ENCODE measurements around the gene DNAAF5. TPM values are rescaled to one million over a fixed set of nuclear protein-coding genes. Genes with fewer than 3 reads are reported as not detected.

Gene DNAAF5
- total and polyA plus RNA-seq, 2 donors, result 8.3 to 9.2 TPM

- 98% methylated on average over 4 of the region's 4 CpGs for WGBS
- no peak overlapping the region for H3K27ac ChIP-seq (ENCODE audit: low read depth in 1 of 2, low read length in 1 of 2)
- DNase-seq (ENCODE audit: low read depth in 6 of 9, low spot score in 9 of 9), result no peak
- H3K27me3 ChIP-seq (ENCODE audit: control insufficient read depth in 2 of 2, insufficient read depth in 1 of 2, low read length in 1 of 2), result no peaks in the 10 kb centered on the region
- H3K4me3 ChIP-seq (ENCODE audit: low read length in 2 of 2), result no peak overlapping the region
- no peaks in the 10 kb centered on the region for H3K4me1 ChIP-seq (ENCODE audit: control insufficient read depth in 2 of 2, insufficient read depth in 2 of 2, low read length in 2 of 2)
- peaks cover 1 to 5% of the 10 kb centered on the region in 2 donors for H3K9me3 ChIP-seq (ENCODE audit: control insufficient read depth in 2 of 2, insufficient read depth in 1 of 2, low read length in 1 of 2)
- peaks cover 0 to 5% of the 10 kb centered on the region in 2 donors for H3K36me3 ChIP-seq (ENCODE audit: control insufficient read depth in 2 of 2, insufficient read depth in 2 of 2, low read length in 1 of 2)
Observed at GRCh38 chr7:701086-701671, 25.3 kb upstream of the DNAAF5 start.

- peaks cover 0 to 11% of the 10 kb centered on the region in 2 donors for H3K36me3 ChIP-seq (ENCODE audit: control insufficient read depth in 2 of 2, insufficient read depth in 2 of 2, low read length in 1 of 2)
- H3K9me3 ChIP-seq (ENCODE audit: control insufficient read depth in 2 of 2, insufficient read depth in 1 of 2, low read length in 1 of 2), result peaks cover 1 to 2% of the 10 kb centered on the region in 2 donors
- no peaks in the 10 kb centered on the region for H3K27me3 ChIP-seq (ENCODE audit: control insufficient read depth in 2 of 2, insufficient read depth in 1 of 2, low read length in 1 of 2)
- H3K4me1 ChIP-seq (ENCODE audit: control insufficient read depth in 2 of 2, insufficient read depth in 2 of 2, low read length in 2 of 2), result no peaks in the 10 kb centered on the region
- H3K27ac ChIP-seq (ENCODE audit: low read depth in 1 of 2, low read length in 1 of 2), result no peak overlapping the region
- 96% methylated on average over 3 of the region's 3 CpGs for WGBS
- no peak for DNase-seq (ENCODE audit: low read depth in 6 of 9, low spot score in 9 of 9)
- no peak overlapping the region for H3K4me3 ChIP-seq (ENCODE audit: low read length in 2 of 2)
Observed at GRCh38 chr7:703049-703448, 23.4 kb upstream of the DNAAF5 start.

GRCh38 chr7:706721-707120 is 19.8 kb upstream of the DNAAF5 start:
- H3K4me1 ChIP-seq (ENCODE audit: control insufficient read depth in 2 of 2, insufficient read depth in 2 of 2, low read length in 2 of 2), result peaks cover 0 to 4% of the 10 kb centered on the region in 2 donors
- no peak for DNase-seq (ENCODE audit: low read depth in 6 of 9, low spot score in 9 of 9)
- peaks cover 0 to 3% of the 10 kb centered on the region in 2 donors for H3K9me3 ChIP-seq (ENCODE audit: control insufficient read depth in 2 of 2, insufficient read depth in 1 of 2, low read length in 1 of 2)
- H3K27me3 ChIP-seq (ENCODE audit: control insufficient read depth in 2 of 2, insufficient read depth in 1 of 2, low read length in 1 of 2), result peaks cover 0 to 5% of the 10 kb centered on the region in 2 donors
- no peak overlapping the region for H3K27ac ChIP-seq (ENCODE audit: low read depth in 1 of 2, low read length in 1 of 2)
- WGBS, result 98% methylated on average over 7 of the region's 7 CpGs
- H3K4me3 ChIP-seq (ENCODE audit: low read length in 2 of 2), result no peak overlapping the region
- H3K36me3 ChIP-seq (ENCODE audit: control insufficient read depth in 2 of 2, insufficient read depth in 2 of 2, low read length in 1 of 2), result peaks cover 0 to 6% of the 10 kb centered on the region in 2 donors

GRCh38 chr7:707296-708000 is 19.1 kb upstream of the DNAAF5 start:
- peaks cover 0 to 6% of the 10 kb centered on the region in 2 donors for H3K36me3 ChIP-seq (ENCODE audit: control insufficient read depth in 2 of 2, insufficient read depth in 2 of 2, low read length in 1 of 2)
- H3K27me3 ChIP-seq (ENCODE audit: control insufficient read depth in 2 of 2, insufficient read depth in 1 of 2, low read length in 1 of 2), result peaks cover 0 to 7% of the 10 kb centered on the region in 2 donors
- no peak overlapping the region for H3K27ac ChIP-seq (ENCODE audit: low read depth in 1 of 2, low read length in 1 of 2)
- peaks cover 0 to 4% of the 10 kb centered on the region in 2 donors for H3K4me1 ChIP-seq (ENCODE audit: control insufficient read depth in 2 of 2, insufficient read depth in 2 of 2, low read length in 2 of 2)
- WGBS, result 97% methylated on average over 17 of the region's 17 CpGs
- DNase-seq (ENCODE audit: low read depth in 6 of 9, low spot score in 9 of 9), result no peak
- H3K4me3 ChIP-seq (ENCODE audit: low read length in 2 of 2), result no peak overlapping the region
- H3K9me3 ChIP-seq (ENCODE audit: control insufficient read depth in 2 of 2, insufficient read depth in 1 of 2, low read length in 1 of 2), result peaks cover 0 to 3% of the 10 kb centered on the region in 2 donors

DNA sequence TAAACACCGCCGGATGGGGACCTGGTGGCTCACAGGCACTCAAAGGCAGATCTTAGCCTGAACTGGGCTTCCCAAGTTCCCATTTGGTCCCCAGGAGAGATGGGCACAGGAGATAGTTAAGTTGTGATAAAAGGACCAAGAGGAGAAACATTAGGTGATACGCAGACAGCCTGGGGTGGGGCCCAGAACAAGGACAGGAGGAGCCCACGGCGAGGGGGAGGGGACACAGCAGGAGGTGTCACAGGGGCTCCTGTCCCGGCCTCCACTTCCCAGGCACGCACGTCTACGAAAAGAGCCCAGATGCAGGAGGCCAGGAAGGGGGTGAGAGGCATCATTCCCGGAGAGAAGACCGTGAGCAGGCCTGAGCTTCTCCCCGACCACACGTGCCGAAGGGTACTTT is 16.3 kb upstream of the DNAAF5 start:
- no peak for DNase-seq (ENCODE audit: low read depth in 6 of 9, low spot score in 9 of 9)
- Histone ChIP-seq H3K36me3 (ENCODE audit: control insufficient read depth in 2 of 2, insufficient read depth in 2 of 2, low read length in 1 of 2) (peaks cover 0 to 6% of the 10 kb centered on the region in 2 donors), H3K4me3 (ENCODE audit: low read length in 2 of 2) (no peak overlapping the region), H3K4me1 (ENCODE audit: control insufficient read depth in 2 of 2, insufficient read depth in 2 of 2, low read length in 2 of 2) (peaks cover 0 to 4% of the 10 kb centered on the region in 2 donors), H3K27ac (ENCODE audit: low read depth in 1 of 2, low read length in 1 of 2) (no peak overlapping the region), H3K27me3 (ENCODE audit: control insufficient read depth in 2 of 2, insufficient read depth in 1 of 2, low read length in 1 of 2) (peaks cover 2 to 13% of the 10 kb centered on the region in 2 donors), H3K9me3 (ENCODE audit: control insufficient read depth in 2 of 2, insufficient read depth in 1 of 2, low read length in 1 of 2) (peaks cover 0 to 1% of the 10 kb centered on the region in 2 donors)
- 95% methylated on average over 14 of the region's 14 CpGs for WGBS

DNA sequence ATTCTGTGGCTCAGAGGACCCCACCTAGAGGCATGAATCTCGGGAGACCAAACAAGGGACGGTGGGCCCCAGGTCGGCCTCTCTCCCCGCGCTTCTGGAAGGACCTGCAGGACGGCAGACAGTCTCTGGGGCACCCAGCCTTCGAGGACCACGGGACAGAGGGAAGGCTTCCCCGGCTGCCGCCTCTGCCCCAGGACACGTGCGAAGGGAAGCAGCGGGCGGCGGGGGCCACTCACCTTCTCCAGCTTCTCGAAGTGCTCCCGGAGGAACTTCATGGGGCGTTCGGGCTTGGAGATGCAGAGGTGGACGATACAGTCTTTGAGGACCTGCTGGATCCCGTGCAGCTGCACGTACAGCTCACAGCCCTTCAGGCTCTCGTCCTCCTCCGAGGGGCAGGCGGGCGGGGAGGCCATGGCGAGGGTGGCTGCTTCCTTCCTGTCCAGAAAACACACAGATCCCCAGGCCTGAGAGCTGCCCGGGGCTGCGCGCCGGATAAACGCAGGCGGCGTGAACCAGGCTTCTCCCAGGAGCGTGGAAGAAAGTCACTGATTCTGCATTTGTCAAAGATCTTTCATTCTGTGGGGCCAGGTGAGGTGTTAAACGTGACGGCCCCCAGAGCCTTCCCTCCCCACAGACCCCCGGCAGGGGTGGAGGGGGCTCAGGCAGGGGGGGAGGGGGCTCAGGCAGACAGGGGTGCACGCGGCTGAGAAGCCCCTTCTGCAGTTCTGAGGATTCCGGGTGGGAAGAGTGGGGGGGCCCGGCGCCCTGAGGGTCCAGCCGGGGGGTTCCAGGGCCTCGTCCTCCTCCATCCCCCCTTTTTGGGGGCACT is 15.2 kb upstream of the DNAAF5 start:
- DNase-seq (ENCODE audit: low read depth in 6 of 9, low spot score in 9 of 9), result no peak
- Histone ChIP-seq H3K4me3 (ENCODE audit: low read length in 2 of 2) (peak overlapping the region; percentile 19 to 61), H3K36me3 (ENCODE audit: control insufficient read depth in 2 of 2, insufficient read depth in 2 of 2, low read length in 1 of 2) (peaks cover 0 to 6% of the 10 kb centered on the region in 2 donors), H3K9me3 (ENCODE audit: control insufficient read depth in 2 of 2, insufficient read depth in 1 of 2, low read length in 1 of 2) (peaks cover 0 to 1% of the 10 kb centered on the region in 2 donors), H3K27me3 (ENCODE audit: control insufficient read depth in 2 of 2, insufficient read depth in 1 of 2, low read length in 1 of 2) (peaks cover 2 to 13% of the 10 kb centered on the region in 2 donors), H3K4me1 (ENCODE audit: control insufficient read depth in 2 of 2, insufficient read depth in 2 of 2, low read length in 2 of 2) (peaks cover 0 to 4% of the 10 kb centered on the region in 2 donors), H3K27ac (ENCODE audit: low read depth in 1 of 2, low read length in 1 of 2) (no peak overlapping the region)
- WGBS, result 78% methylated on average over 45 of the region's 45 CpGs

GRCh38 chr7:711922-712380 is 14.5 kb upstream of the DNAAF5 start:
- peaks cover 2 to 13% of the 10 kb centered on the region in 2 donors for H3K27me3 ChIP-seq (ENCODE audit: control insufficient read depth in 2 of 2, insufficient read depth in 1 of 2, low read length in 1 of 2)

GRCh38 chr7:712381-713138 is 13.9 kb upstream of the DNAAF5 start:
- Histone ChIP-seq H3K4me3 (ENCODE audit: low read length in 2 of 2) (peak overlapping the region; percentile 18 to 61), H3K27ac (ENCODE audit: low read depth in 1 of 2, low read length in 1 of 2) (peak overlapping the region in 1 of 2 donors; percentile 60), H3K27me3 (ENCODE audit: control insufficient read depth in 2 of 2, insufficient read depth in 1 of 2, low read length in 1 of 2) (peaks cover 2 to 13% of the 10 kb centered on the region in 2 donors), H3K9me3 (ENCODE audit: control insufficient read depth in 2 of 2, insufficient read depth in 1 of 2, low read length in 1 of 2) (peaks cover 0 to 1% of the 10 kb centered on the region in 2 donors), H3K36me3 (ENCODE audit: control insufficient read depth in 2 of 2, insufficient read depth in 2 of 2, low read length in 1 of 2) (peaks cover 0 to 3% of the 10 kb centered on the region in 2 donors), H3K4me1 (ENCODE audit: control insufficient read depth in 2 of 2, insufficient read depth in 2 of 2, low read length in 2 of 2) (peaks cover 0 to 8% of the 10 kb centered on the region in 2 donors)
- DNase-seq (ENCODE audit: low read depth in 6 of 9, low spot score in 9 of 9), result peak in 1 of 9 donors; percentile 29
- 14% methylated on average over 71 of the region's 74 CpGs for WGBS

More at GRCh38 chr7:711922-712380, 14.5 kb upstream of the DNAAF5 start:
- H3K27ac ChIP-seq (ENCODE audit: low read depth in 1 of 2, low read length in 1 of 2), result peak overlapping the region in 1 of 2 donors; percentile 60
- WGBS, result 13% methylated on average over 43 of the region's 44 CpGs
- peak overlapping the region; percentile 19 to 61 for H3K4me3 ChIP-seq (ENCODE audit: low read length in 2 of 2)
- peaks cover 0 to 6% of the 10 kb centered on the region in 2 donors for H3K36me3 ChIP-seq (ENCODE audit: control insufficient read depth in 2 of 2, insufficient read depth in 2 of 2, low read length in 1 of 2)
- H3K9me3 ChIP-seq (ENCODE audit: control insufficient read depth in 2 of 2, insufficient read depth in 1 of 2, low read length in 1 of 2), result peaks cover 0 to 1% of the 10 kb centered on the region in 2 donors
- peaks cover 0 to 8% of the 10 kb centered on the region in 2 donors for H3K4me1 ChIP-seq (ENCODE audit: control insufficient read depth in 2 of 2, insufficient read depth in 2 of 2, low read length in 2 of 2)
- no peak for DNase-seq (ENCODE audit: low read depth in 6 of 9, low spot score in 9 of 9)
